Liver (tissue), 9 donors: ENCODE data around the gene ST3GAL4. TPM values are rescaled to one million over a fixed set of nuclear protein-coding genes. Genes with fewer than 3 reads are reported as not detected.

Source experiments
- DNase-seq: peaks from one replicate; pipeline ENCODE4 v3.0.0-alpha.2; 2017; ENCODE audit warnings: low spot score
- H3K27ac ChIP-seq, 2 donors: one replicate each; pipeline ENCODE4 v1.7.0; 2013; ENCODE audit warnings: inconsistent platforms in 2 of 2, low read length in 2 of 2, control low read depth in 1 of 2, low read depth in 1 of 2, mild to moderate bottlenecking in 1 of 2
- H3K27me3 ChIP-seq, 4 donors: one replicate each; pipeline versions ENCODE4 v1.6.1 to v1.7.0; 2013; ENCODE audit warnings: low read length in 3 of 4, inconsistent platforms in 1 of 4, mild to moderate bottlenecking in 1 of 4, moderate library complexity in 1 of 4; ENCODE audit not compliant: control insufficient read depth in 4 of 4, insufficient read depth in 4 of 4
- H3K36me3 ChIP-seq, 4 donors: one replicate each; pipeline versions ENCODE4 v1.6.1 to v1.7.0; 2013; ENCODE audit warnings: low read length in 3 of 4, mild to moderate bottlenecking in 3 of 4, low read depth in 1 of 4, moderate library complexity in 1 of 4; ENCODE audit not compliant: control insufficient read depth in 4 of 4, insufficient read depth in 3 of 4
- H3K4me1 ChIP-seq, 4 donors: one replicate each; pipeline versions ENCODE4 v1.6.1 to v1.7.0; 2013; ENCODE audit warnings: low read length in 3 of 4, mild to moderate bottlenecking in 3 of 4, moderate library complexity in 1 of 4; ENCODE audit not compliant: control insufficient read depth in 4 of 4, insufficient read depth in 4 of 4
- H3K4me3 ChIP-seq, 3 donors: one replicate each; pipeline versions ENCODE4 v1.6.1 to v1.7.0; 2013; ENCODE audit warnings: low read length in 3 of 3, control low read depth in 1 of 3, low read depth in 1 of 3, mild to moderate bottlenecking in 1 of 3
- H3K9ac ChIP-seq, 2 donors: one replicate each; pipeline ENCODE4 v1.7.0; 2013; ENCODE audit warnings: low read length in 2 of 2, mild to moderate bottlenecking in 2 of 2, moderate library complexity in 2 of 2, control low read depth in 1 of 2, low read depth in 1 of 2
- H3K9me3 ChIP-seq, 4 donors: one replicate each; pipeline versions ENCODE4 v1.6.1 to v1.7.0; 2013; ENCODE audit warnings: low read length in 3 of 4; ENCODE audit not compliant: control insufficient read depth in 4 of 4
- EGR1 ChIP-seq, 2 donors: IDR thresholded peaks; 2 replicates each; pipeline ENCODE4 v1.6.1; 2016 to 2018; ENCODE audit warnings: antibody characterized with exemption in 2 of 2, low read depth in 2 of 2
- FOXA1 ChIP-seq: IDR thresholded peaks from 2 replicates; pipeline ENCODE4 v1.6.1; 2016; ENCODE audit warnings: antibody characterized with exemption
- FOXA2 ChIP-seq: IDR thresholded peaks from 2 replicates; pipeline ENCODE4 v1.6.1; 2016; ENCODE audit warnings: antibody characterized with exemption
- HNF4G ChIP-seq: IDR thresholded peaks from 2 replicates; pipeline ENCODE4 v1.6.1; 2016; ENCODE audit warnings: antibody characterized with exemption
- JUND ChIP-seq, 2 donors: IDR thresholded peaks; 2 replicates each; pipeline ENCODE4 v1.6.1; 2016; ENCODE audit warnings: antibody characterized with exemption in 2 of 2
- NR2F2 ChIP-seq: IDR thresholded peaks from 2 replicates; pipeline ENCODE4 v1.6.1; 2016; ENCODE audit warnings: antibody characterized with exemption
- RAD21 ChIP-seq, 2 donors: IDR thresholded peaks; 2 replicates each; pipeline ENCODE4 v1.6.1; 2016; ENCODE audit warnings: antibody characterized with exemption in 2 of 2, mild to moderate bottlenecking in 2 of 2
- RXRA ChIP-seq, 2 donors: IDR thresholded peaks; 2 replicates each; pipeline ENCODE4 v1.6.1; 2017 to 2018; ENCODE audit warnings: antibody characterized with exemption in 2 of 2, mild to moderate bottlenecking in 1 of 2
- SP1 ChIP-seq: IDR thresholded peaks from 2 replicates; pipeline ENCODE4 v1.6.1; 2018; ENCODE audit warnings: antibody characterized with exemption, mild to moderate bottlenecking
- TAF1 ChIP-seq: conservative IDR thresholded peaks from 2 replicates; pipeline ENCODE4 v1.6.1; 2016; ENCODE audit warnings: antibody characterized with exemption, mild to moderate bottlenecking
- WGBS: extraction: QIAGEN DNeasy Blood & Tissue Kit; methylation state at CpG from one replicate; pipeline ENCODE4 v1.1.7; 2013; 5-methylcytosine and 5-hydroxymethylcytosine counted together
- polyA plus RNA-seq, 2 donors: library from polyadenylated mRNA; stranded (reverse) in 1 of 2; unstranded in 1 of 2; fragments of 200-250 nt in 1 of 2; fragments of >200 nt in 1 of 2; fragmentation: Nextera tagmentation in 1 of 2; extraction: Ambion mirVana in 1 of 2; gene quantifications; one replicate each; pipeline versions ENCODE4 v1.2.1 to v1.2.3, GENCODE V29; 2013 to 2015
- total RNA-seq, 2 donors: library from RNA; depleted of rRNA; stranded (reverse); fragments of >200 nt; gene quantifications; one replicate each; pipeline ENCODE4 v1.2.3, GENCODE V29; 2014
- TF ChIP-seq, protein P1 (sequence below): fragments of 150-350 bp; IDR thresholded peaks from 2 replicates; pipeline ENCODE4 v1.5.1; 2017; ENCODE audit warnings: improper control_type of control experiment, low read depth, low read length; ENCODE audit not compliant: missing input control
- TF ChIP-seq, protein P2 (sequence below): IDR thresholded peaks from 2 replicates; pipeline ENCODE4 v1.6.1; 2016; ENCODE audit warnings: antibody characterized with exemption, mild to moderate bottlenecking
- TF ChIP-seq, protein P3 (sequence below): IDR thresholded peaks from 2 replicates; pipeline ENCODE4 v1.6.1; 2016; ENCODE audit warnings: antibody characterized with exemption
- donor health status: healthy.
- donor health status: healthy.
- donor health status: healthy.
- donor health status: healthy.
- donor health status: healthy.

The ST3GAL4 gene
- total and polyA plus RNA-seq, 4 donors: 4.5 to 18.4 (median 10.6) TPM

DNA sequence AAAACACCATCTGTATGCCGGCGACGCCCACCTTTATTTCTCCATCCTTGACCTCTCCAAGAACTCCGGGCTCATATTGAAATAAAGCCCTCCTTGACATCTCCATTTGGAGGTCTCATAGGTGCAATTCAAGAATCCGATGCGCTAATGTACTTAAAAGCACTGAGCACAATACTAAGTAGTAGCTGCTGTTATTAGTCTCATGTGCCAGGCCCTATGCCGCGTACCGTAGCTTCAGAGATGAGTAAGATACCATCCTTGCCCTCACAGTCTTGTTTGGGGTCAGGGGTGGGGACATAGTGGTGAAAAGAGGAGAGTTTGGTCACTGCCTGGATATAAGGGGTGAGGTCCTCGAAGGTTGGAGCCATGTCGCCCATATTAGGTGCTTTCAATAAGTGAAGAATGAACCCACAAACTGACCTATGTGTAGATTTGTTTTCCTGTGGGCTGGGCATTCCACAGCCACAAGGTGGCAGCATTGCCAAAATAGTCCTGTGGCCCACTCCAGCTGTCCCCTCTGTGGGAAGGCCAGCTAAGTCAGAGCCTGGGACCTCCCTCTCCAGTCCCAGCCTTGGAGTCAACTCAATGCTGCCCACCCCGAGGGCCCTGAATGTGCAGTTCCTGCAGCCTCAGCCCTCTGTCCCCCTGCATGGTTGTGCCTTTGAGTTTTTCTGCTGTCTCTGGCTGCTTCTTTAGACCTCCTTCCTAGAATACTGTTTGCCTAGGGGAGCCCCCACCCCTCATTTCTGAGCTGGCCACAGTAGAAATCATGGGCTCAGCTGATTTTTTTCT lies 45.1 kb upstream of the ST3GAL4 start:
- Histone ChIP-seq H3K27me3 (no peaks in the 10 kb centered on the region), H3K36me3 (peaks cover 0 to 3% (median under 1%) of the 10 kb centered on the region in 4 donors), H3K4me1 (peaks cover 0 to 6% (median 2%) of the 10 kb centered on the region in 4 donors), H3K4me3 (no peak overlapping the region), H3K27ac (peak overlapping the region; percentile 4 to 10), H3K9ac (no peak overlapping the region), H3K9me3 (no peaks in the 10 kb centered on the region)
- 69% methylated on average over 12 of the region's 12 CpGs for WGBS
- peak; percentile 79 for DNase-seq
- TF ChIP-seq JUND (IDR thresholded peaks at IDR 0.05): no peak
- TF ChIP-seq RXRA (IDR thresholded peaks at IDR 0.05): peak in 1 of 2 donors; percentile 23
- no peak for TF ChIP-seq SP1
- TF ChIP-seq NR2F2: peak; percentile 17
- peak; percentile 96 to 98 for TF ChIP-seq RAD21 (IDR thresholded peaks at IDR 0.05)
- TF ChIP-seq, protein P1, sequence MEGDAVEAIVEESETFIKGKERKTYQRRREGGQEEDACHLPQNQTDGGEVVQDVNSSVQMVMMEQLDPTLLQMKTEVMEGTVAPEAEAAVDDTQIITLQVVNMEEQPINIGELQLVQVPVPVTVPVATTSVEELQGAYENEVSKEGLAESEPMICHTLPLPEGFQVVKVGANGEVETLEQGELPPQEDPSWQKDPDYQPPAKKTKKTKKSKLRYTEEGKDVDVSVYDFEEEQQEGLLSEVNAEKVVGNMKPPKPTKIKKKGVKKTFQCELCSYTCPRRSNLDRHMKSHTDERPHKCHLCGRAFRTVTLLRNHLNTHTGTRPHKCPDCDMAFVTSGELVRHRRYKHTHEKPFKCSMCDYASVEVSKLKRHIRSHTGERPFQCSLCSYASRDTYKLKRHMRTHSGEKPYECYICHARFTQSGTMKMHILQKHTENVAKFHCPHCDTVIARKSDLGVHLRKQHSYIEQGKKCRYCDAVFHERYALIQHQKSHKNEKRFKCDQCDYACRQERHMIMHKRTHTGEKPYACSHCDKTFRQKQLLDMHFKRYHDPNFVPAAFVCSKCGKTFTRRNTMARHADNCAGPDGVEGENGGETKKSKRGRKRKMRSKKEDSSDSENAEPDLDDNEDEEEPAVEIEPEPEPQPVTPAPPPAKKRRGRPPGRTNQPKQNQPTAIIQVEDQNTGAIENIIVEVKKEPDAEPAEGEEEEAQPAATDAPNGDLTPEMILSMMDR: peak; percentile 91

DNA sequence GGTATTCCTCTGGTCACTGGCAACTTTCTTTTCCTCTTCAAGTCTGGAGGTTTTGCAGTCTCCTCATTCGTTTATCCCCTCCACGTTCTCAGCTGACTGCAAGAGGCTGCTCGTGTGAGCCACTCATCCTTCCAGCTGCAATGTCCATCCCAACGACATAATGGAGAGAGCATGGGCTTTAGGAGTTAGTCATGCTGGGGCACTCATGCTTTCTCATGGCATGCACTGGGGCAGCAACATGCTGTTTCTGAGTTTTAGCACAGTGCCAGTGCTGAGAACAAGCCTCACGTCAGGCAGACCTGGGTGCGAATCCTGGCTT lies 44.5 kb upstream of the ST3GAL4 start:
- Histone ChIP-seq H3K4me3 (no peak overlapping the region), H3K4me1 (peaks cover 0 to 6% (median 2%) of the 10 kb centered on the region in 4 donors), H3K27me3 (no peaks in the 10 kb centered on the region), H3K27ac (peak overlapping the region; percentile 4 to 10), H3K9ac (no peak overlapping the region), H3K36me3 (peaks cover 0 to 3% (median under 1%) of the 10 kb centered on the region in 4 donors), H3K9me3 (no peaks in the 10 kb centered on the region)
- TF ChIP-seq JUND (IDR thresholded peaks at IDR 0.05) (no peak), HNF4G (no peak), TAF1 (no peak), EGR1 (IDR thresholded peaks at IDR 0.05; ENCODE audit: low read depth in 2 of 2) (no peak), FOXA1 (no peak), RXRA (IDR thresholded peaks at IDR 0.05) (no peak), FOXA2 (no peak)
- TF ChIP-seq, protein P2, sequence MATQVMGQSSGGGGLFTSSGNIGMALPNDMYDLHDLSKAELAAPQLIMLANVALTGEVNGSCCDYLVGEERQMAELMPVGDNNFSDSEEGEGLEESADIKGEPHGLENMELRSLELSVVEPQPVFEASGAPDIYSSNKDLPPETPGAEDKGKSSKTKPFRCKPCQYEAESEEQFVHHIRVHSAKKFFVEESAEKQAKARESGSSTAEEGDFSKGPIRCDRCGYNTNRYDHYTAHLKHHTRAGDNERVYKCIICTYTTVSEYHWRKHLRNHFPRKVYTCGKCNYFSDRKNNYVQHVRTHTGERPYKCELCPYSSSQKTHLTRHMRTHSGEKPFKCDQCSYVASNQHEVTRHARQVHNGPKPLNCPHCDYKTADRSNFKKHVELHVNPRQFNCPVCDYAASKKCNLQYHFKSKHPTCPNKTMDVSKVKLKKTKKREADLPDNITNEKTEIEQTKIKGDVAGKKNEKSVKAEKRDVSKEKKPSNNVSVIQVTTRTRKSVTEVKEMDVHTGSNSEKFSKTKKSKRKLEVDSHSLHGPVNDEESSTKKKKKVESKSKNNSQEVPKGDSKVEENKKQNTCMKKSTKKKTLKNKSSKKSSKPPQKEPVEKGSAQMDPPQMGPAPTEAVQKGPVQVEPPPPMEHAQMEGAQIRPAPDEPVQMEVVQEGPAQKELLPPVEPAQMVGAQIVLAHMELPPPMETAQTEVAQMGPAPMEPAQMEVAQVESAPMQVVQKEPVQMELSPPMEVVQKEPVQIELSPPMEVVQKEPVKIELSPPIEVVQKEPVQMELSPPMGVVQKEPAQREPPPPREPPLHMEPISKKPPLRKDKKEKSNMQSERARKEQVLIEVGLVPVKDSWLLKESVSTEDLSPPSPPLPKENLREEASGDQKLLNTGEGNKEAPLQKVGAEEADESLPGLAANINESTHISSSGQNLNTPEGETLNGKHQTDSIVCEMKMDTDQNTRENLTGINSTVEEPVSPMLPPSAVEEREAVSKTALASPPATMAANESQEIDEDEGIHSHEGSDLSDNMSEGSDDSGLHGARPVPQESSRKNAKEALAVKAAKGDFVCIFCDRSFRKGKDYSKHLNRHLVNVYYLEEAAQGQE: no peak
- TF ChIP-seq, protein P3, sequence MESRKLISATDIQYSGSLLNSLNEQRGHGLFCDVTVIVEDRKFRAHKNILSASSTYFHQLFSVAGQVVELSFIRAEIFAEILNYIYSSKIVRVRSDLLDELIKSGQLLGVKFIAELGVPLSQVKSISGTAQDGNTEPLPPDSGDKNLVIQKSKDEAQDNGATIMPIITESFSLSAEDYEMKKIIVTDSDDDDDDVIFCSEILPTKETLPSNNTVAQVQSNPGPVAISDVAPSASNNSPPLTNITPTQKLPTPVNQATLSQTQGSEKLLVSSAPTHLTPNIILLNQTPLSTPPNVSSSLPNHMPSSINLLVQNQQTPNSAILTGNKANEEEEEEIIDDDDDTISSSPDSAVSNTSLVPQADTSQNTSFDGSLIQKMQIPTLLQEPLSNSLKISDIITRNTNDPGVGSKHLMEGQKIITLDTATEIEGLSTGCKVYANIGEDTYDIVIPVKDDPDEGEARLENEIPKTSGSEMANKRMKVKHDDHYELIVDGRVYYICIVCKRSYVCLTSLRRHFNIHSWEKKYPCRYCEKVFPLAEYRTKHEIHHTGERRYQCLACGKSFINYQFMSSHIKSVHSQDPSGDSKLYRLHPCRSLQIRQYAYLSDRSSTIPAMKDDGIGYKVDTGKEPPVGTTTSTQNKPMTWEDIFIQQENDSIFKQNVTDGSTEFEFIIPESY: no peak
- TF ChIP-seq, protein P1: no peak
- DNase-seq: no peak
- WGBS: 71% methylated on average over 6 of the region's 6 CpGs
